ENCODE data around the gene MGAT3.

DNA sequence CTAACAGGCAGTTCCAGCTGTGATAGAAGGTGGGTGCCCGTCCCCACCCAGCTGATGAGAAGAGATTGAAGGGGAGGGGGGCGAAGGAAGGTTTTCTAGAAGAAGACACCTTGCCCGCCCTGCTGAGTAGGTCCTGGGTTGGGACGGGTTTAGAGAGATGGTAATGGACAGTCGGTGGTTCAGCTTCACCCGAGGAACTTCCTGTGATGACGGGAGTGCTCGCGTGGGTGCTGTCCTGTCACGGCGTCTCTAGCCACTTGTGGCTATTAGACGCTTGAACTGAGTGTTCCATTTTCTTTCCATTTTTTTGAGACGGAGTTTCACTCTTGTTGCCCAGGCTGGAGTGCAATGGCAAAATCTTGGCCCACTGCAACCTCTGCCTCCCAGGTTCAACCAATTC is 27.6 kb upstream of the MGAT3 start:
- TF ChIP-seq ELF2 (CRISPR knock-in tag; IDR thresholded peaks at IDR 0.05) (no peak), HDAC2 (IDR thresholded peaks at IDR 0.05) (no peak), MYC (IDR thresholded peaks at IDR 0.05; ENCODE audit: low read depth, low read length) (no peak), MYC (CRISPR knock-in tag; IDR thresholded peaks at IDR 0.05; ENCODE audit: borderline replicate concordance, low read depth) (no peak), RBBP5 (IDR thresholded peaks at IDR 0.05; ENCODE audit: borderline replicate concordance, insufficient read depth, low read length, poor library complexity, severe bottlenecking) (no peak), CHD4 (IDR thresholded peaks at IDR 0.05; ENCODE audit: insufficient read depth, insufficient replicate concordance, low read depth, low read length, poor library complexity, severe bottlenecking) (no peak), HCFC1 (IDR thresholded peaks at IDR 0.05; ENCODE audit: low read depth, low read length) (no peak), NR4A1 (CRISPR knock-in tag; IDR thresholded peaks at IDR 0.05) (no peak), NR4A1 (tag; IDR thresholded peaks at IDR 0.05) (no peak), BCL6 (CRISPR knock-in tag; IDR thresholded peaks at IDR 0.05) (no peak), SNRNP70 (optimal IDR thresholded peaks at IDR 0.05; ENCODE audit: low read depth, low read length) (no peak), POLR2AphosphoS5 (IDR thresholded peaks at IDR 0.05; ENCODE audit: control insufficient read depth, insufficient read depth, low read depth, low read length) (no peak)
- TF ChIP-seq, protein P1, sequence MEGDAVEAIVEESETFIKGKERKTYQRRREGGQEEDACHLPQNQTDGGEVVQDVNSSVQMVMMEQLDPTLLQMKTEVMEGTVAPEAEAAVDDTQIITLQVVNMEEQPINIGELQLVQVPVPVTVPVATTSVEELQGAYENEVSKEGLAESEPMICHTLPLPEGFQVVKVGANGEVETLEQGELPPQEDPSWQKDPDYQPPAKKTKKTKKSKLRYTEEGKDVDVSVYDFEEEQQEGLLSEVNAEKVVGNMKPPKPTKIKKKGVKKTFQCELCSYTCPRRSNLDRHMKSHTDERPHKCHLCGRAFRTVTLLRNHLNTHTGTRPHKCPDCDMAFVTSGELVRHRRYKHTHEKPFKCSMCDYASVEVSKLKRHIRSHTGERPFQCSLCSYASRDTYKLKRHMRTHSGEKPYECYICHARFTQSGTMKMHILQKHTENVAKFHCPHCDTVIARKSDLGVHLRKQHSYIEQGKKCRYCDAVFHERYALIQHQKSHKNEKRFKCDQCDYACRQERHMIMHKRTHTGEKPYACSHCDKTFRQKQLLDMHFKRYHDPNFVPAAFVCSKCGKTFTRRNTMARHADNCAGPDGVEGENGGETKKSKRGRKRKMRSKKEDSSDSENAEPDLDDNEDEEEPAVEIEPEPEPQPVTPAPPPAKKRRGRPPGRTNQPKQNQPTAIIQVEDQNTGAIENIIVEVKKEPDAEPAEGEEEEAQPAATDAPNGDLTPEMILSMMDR (IDR thresholded peaks at IDR 0.05 in 2 of 3, conservative IDR thresholded peaks at IDR 0.05 in 1 of 3; ENCODE audit: insufficient read depth in 2 of 3, low read depth in 1 of 3, low read length in 3 of 3) = no peak
- TF ChIP-seq, protein P2, sequence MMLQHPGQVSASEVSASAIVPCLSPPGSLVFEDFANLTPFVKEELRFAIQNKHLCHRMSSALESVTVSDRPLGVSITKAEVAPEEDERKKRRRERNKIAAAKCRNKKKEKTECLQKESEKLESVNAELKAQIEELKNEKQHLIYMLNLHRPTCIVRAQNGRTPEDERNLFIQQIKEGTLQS (IDR thresholded peaks at IDR 0.05) = no peak
- TF ChIP-seq, protein P2 (CRISPR knock-in tag; conservative IDR thresholded peaks at IDR 0.05) = no peak
- TF ChIP-seq, protein P3, sequence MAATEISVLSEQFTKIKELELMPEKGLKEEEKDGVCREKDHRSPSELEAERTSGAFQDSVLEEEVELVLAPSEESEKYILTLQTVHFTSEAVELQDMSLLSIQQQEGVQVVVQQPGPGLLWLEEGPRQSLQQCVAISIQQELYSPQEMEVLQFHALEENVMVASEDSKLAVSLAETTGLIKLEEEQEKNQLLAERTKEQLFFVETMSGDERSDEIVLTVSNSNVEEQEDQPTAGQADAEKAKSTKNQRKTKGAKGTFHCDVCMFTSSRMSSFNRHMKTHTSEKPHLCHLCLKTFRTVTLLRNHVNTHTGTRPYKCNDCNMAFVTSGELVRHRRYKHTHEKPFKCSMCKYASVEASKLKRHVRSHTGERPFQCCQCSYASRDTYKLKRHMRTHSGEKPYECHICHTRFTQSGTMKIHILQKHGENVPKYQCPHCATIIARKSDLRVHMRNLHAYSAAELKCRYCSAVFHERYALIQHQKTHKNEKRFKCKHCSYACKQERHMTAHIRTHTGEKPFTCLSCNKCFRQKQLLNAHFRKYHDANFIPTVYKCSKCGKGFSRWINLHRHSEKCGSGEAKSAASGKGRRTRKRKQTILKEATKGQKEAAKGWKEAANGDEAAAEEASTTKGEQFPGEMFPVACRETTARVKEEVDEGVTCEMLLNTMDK (IDR thresholded peaks at IDR 0.05; ENCODE audit: borderline replicate concordance, insufficient read depth, low read depth, low read length, poor library complexity, severe bottlenecking) = no peak
- TF ChIP-seq, protein P4, sequence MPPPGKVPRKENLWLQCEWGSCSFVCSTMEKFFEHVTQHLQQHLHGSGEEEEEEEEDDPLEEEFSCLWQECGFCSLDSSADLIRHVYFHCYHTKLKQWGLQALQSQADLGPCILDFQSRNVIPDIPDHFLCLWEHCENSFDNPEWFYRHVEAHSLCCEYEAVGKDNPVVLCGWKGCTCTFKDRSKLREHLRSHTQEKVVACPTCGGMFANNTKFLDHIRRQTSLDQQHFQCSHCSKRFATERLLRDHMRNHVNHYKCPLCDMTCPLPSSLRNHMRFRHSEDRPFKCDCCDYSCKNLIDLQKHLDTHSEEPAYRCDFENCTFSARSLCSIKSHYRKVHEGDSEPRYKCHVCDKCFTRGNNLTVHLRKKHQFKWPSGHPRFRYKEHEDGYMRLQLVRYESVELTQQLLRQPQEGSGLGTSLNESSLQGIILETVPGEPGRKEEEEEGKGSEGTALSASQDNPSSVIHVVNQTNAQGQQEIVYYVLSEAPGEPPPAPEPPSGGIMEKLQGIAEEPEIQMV (tag; conservative IDR thresholded peaks at IDR 0.05; ENCODE audit: low read depth) = no peak
